Measurements from ENCODE around the gene CPM. TPM values are rescaled to one million over a fixed set of nuclear protein-coding genes. Genes with fewer than 3 reads are reported as not detected.

The CPM gene
- total and polyA plus RNA-seq, 10 donors = 3.5 to 189 (median 52.5) TPM

- no peak for DNase-seq
- Histone ChIP-seq H3K27ac (no peak overlapping the region), H3K27me3 (replicated peaks in 1 of 7) (no peaks in the 10 kb centered on the region), H3K36me3 (peaks cover 0 to 35% (median 2%) of the 10 kb centered on the region in 6 donors), H3K4me3 (no peak overlapping the region), H3K9me3 (peaks cover 0 to 4% (median 0%) of the 10 kb centered on the region in 8 donors), H3K4me1 (peaks cover 0 to 8% (median 0%) of the 10 kb centered on the region in 6 donors)
- TF ChIP-seq CTCF (IDR thresholded peaks at IDR 0.05 in 8 of 11, conservative IDR thresholded peaks at IDR 0.05 in 3 of 11) = no peak
- no peak for TF ChIP-seq POLR2AphosphoS5 (IDR thresholded peaks at IDR 0.05)
- TF ChIP-seq POLR2A (IDR thresholded peaks at IDR 0.05) = no peak
- 81 to 91% (median 90%) methylated on average over 3 of the region's 3 CpGs for WGBS, 5 donors
- intact Hi-C loops (cut with DNase I; ENCODE audit: low total_unique reads) = no loop called here
Observed at GRCh38 chr12:68885381-68885780, 47.6 kb downstream of the CPM start.

- Histone ChIP-seq H3K4me3 (no peak overlapping the region), H3K36me3 (peaks cover 0 to 39% (median 2%) of the 10 kb centered on the region in 6 donors), H3K27me3 (replicated peaks in 1 of 7) (no peaks in the 10 kb centered on the region), H3K9me3 (peaks cover 0 to 4% (median 0%) of the 10 kb centered on the region in 8 donors), H3K27ac (no peak overlapping the region), H3K4me1 (no peaks in the 10 kb centered on the region)
- intact Hi-C loops (cut with DNase I; ENCODE audit: low total_unique reads) = no loop called here
- no peak for DNase-seq
- TF ChIP-seq CTCF (IDR thresholded peaks at IDR 0.05 in 8 of 11, conservative IDR thresholded peaks at IDR 0.05 in 3 of 11) (no peak), POLR2AphosphoS5 (IDR thresholded peaks at IDR 0.05) (no peak), POLR2A (IDR thresholded peaks at IDR 0.05) (no peak)
- WGBS, 5 donors = 90 to 99% (median 97%) methylated on average over 5 of the region's 5 CpGs
Observed at GRCh38 chr12:68884251-68884650, 48.7 kb downstream of the CPM start.

DNA sequence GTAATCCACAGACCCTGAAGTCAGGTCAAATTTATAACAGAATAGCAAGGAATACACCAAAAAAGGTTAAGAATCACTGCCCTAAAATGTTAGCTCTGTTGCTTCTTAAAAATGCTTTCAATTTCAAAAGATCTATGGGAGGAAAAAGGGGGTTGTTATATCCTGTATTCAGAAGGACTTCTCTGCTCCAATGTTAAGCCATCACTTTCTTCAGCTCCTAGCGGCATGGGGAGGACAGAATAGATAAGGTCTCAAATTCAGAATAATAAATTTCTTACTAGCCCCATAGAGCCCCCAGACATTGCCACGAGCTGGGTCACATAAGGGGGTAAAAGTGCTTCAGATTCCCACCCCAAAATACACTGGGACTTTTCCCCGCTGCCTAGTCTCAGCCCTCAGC is 49.8 kb downstream of the CPM start:
- Histone ChIP-seq H3K36me3 (peaks cover 0 to 48% (median 2%) of the 10 kb centered on the region in 6 donors), H3K9me3 (peaks cover 0 to 9% (median 0%) of the 10 kb centered on the region in 8 donors), H3K27ac (no peak overlapping the region), H3K4me1 (no peaks in the 10 kb centered on the region), H3K27me3 (replicated peaks in 1 of 7) (no peaks in the 10 kb centered on the region), H3K4me3 (no peak overlapping the region)
- intact Hi-C loops (cut with DNase I; ENCODE audit: low total_unique reads) = no loop called here
- DNase-seq = no peak
- WGBS, 5 donors = 83 to 91% (median 87%) methylated on average over 3 of the region's 3 CpGs
- no peak for TF ChIP-seq CTCF (IDR thresholded peaks at IDR 0.05 in 8 of 11, conservative IDR thresholded peaks at IDR 0.05 in 3 of 11)
- TF ChIP-seq POLR2AphosphoS5 (IDR thresholded peaks at IDR 0.05) = no peak
- TF ChIP-seq POLR2A (IDR thresholded peaks at IDR 0.05) = no peak

DNA sequence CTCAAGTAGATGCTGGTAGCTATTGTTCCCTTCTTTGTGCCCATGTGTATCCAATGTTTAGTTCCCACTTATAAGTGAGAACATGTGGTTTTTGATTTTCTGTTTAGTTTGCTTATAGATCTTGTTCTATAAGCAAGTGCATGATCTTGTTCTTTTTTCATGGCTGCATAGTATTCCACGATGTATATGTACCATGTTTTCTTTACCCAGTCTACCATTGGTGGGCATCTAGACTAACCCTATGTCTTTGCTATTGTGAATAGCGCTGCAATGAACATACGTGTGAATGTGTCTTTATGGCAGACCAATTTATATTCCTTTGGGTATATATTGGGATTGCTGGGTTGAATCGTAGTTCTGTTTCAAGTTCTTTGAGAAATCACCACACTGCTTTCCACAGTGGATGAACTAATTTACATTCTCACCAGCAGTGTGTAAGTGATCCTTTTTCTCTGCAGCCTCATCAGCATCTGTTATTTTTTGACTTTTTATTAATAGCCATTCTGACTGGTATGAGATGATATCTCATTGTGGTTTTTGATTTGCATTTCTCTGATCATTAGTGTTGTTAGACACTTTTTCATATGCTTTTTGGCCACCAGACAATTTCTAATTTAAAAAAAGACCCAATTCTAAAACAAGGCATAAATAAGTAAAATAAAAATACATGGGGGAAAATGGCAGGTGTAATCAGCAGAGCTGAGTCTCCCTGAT is 50.6 kb downstream of the CPM start:
- peaks cover 0 to 48% (median 2%) of the 10 kb centered on the region in 6 donors for H3K36me3 ChIP-seq
- no peak overlapping the region for H3K27ac ChIP-seq
- 85 to 94% (median 91%) methylated on average over 4 of the region's 4 CpGs for WGBS, 5 donors
- intact Hi-C loops (cut with DNase I; ENCODE audit: low total_unique reads) = no loop called here
- H3K4me3 ChIP-seq = no peak overlapping the region
- H3K9me3 ChIP-seq = peaks cover 0 to 9% (median 0%) of the 10 kb centered on the region in 8 donors
- no peak for DNase-seq
- no peaks in the 10 kb centered on the region for H3K4me1 ChIP-seq
- H3K27me3 ChIP-seq (replicated peaks in 1 of 7) = no peaks in the 10 kb centered on the region
- no peak for TF ChIP-seq CTCF (IDR thresholded peaks at IDR 0.05 in 8 of 11, conservative IDR thresholded peaks at IDR 0.05 in 3 of 11)
- no peak for TF ChIP-seq POLR2A (IDR thresholded peaks at IDR 0.05)
